Esophagus squamous epithelium (tissue), 5 donors: ENCODE data around the gene SHISA5. TPM values are rescaled to one million over a fixed set of nuclear protein-coding genes. Genes with fewer than 3 reads are reported as not detected.
A peak's percentile ranks its signal among the peaks of the same experiment; 100 is the strongest.

ENCODE experiments used
- DNase-seq: peaks from one replicate; lab custom pipeline; 2025; lab: John Stamatoyannopoulos, UW
- H3K27ac ChIP-seq, 4 donors: fragments of 200-600 bp; sonication (generic); one replicate each; pipeline ENCODE4 v1.5.1; 2016 to 2019; ENCODE audit warnings: mild to moderate bottlenecking in 1 of 4
- H3K27me3 ChIP-seq, 4 donors: fragments of 200-600 bp; sonication (generic); 1 replicate in 3 of 4; 2 replicates in 1 of 4; pipeline versions ENCODE4 v1.5.1 to v1.6.0; 2017 to 2021; ENCODE audit warnings: antibody characterized with exemption in 1 of 4
- H3K36me3 ChIP-seq, 3 donors: fragments of 200-600 bp; sonication (generic); one replicate each; pipeline ENCODE4 v1.5.1; 2016 to 2019
- H3K4me1 ChIP-seq, 3 donors: fragments of 200-600 bp; sonication (generic); one replicate each; pipeline ENCODE4 v1.5.1; 2017 to 2019
- H3K4me3 ChIP-seq, 4 donors: fragments of 200-600 bp; sonication (generic); 1 replicate in 3 of 4; 2 replicates in 1 of 4; pipeline ENCODE4 v1.5.1; 2016 to 2019; ENCODE audit warnings: mild to moderate bottlenecking in 2 of 4, moderate library complexity in 1 of 4
- H3K9me3 ChIP-seq, 3 donors: fragments of 200-600 bp; sonication (generic); one replicate each; pipeline ENCODE4 v1.5.1; 2016 to 2019
- CTCF ChIP-seq, 6 experiments: fragments of 450-650 bp in 4 of 6; fragments of 200-600 bp in 2 of 6; sonication (generic) in 2 of 6; IDR thresholded peaks; one replicate each; pipeline ENCODE4 v1.5.1; 2016 to 2019; ENCODE audit warnings: antibody characterized with exemption in 6 of 6, mild to moderate bottlenecking in 4 of 6, moderate library complexity in 4 of 6
- POLR2A ChIP-seq, 4 donors: fragments of 450-650 bp; IDR thresholded peaks; one replicate each; pipeline ENCODE4 v1.6.1; 2017; ENCODE audit warnings: antibody characterized with exemption in 4 of 4, mild to moderate bottlenecking in 4 of 4, moderate library complexity in 3 of 4
- WGBS, 2 donors: methylation state at CpG; one replicate each; pipeline ENCODE4 v1.1.5; 2018; 5-methylcytosine and 5-hydroxymethylcytosine counted together
- intact Hi-C: fragments of 100-400 bp; cut with DNase I; formaldehyde crosslinking; loops from one replicate; pipeline ENCODE4 v1.15.0; 2022
- total RNA-seq, 4 donors: library from RNA; depleted of rRNA; stranded (reverse); fragments of >200 nt; gene quantifications; one replicate each; pipeline ENCODE4 v1.1.0, GENCODE V29; 2016
- donor health status: DM: yes; HTN: yes; CAD: no.

SHISA5 gene
- total RNA-seq, 4 donors from 2014 or later: 71.8 to 138 (median 115) TPM

- 61 to 80% methylated on average over 3 to 14 of the region's 29 CpGs for WGBS, 2 donors
- DNase-seq: no peak
- no peaks in the 10 kb centered on the region for H3K9me3 ChIP-seq
- peaks cover 12 to 45% (median 20%) of the 10 kb centered on the region in 3 donors for H3K36me3 ChIP-seq
- H3K27ac ChIP-seq: peak overlapping the region; percentile 91 to 100 (median 99)
- TF ChIP-seq POLR2A (IDR thresholded peaks at IDR 0.05) (no peak), CTCF (IDR thresholded peaks at IDR 0.05) (no peak)
- intact Hi-C loops: loop anchor here (5.0 kb wide), 1 partner anchor 33 kb away; the partner anchor contains the start of gene SHISA5
- no peak overlapping the region for H3K4me3 ChIP-seq
- no peaks in the 10 kb centered on the region for H3K27me3 ChIP-seq
- H3K4me1 ChIP-seq: peaks cover 73 to 99% (median 78%) of the 10 kb centered on the region in 3 donors
Measured at GRCh38 chr3:48469046-48469915, 34.7 kb downstream of the SHISA5 start.

- Histone ChIP-seq H3K36me3 (peaks cover 20 to 55% (median 20%) of the 10 kb centered on the region in 3 donors), H3K9me3 (no peaks in the 10 kb centered on the region), H3K27me3 (no peaks in the 10 kb centered on the region), H3K4me3 (peak overlapping the region in 1 of 4 donors; percentile 75), H3K4me1 (peaks cover 70 to 90% (median 73%) of the 10 kb centered on the region in 3 donors), H3K27ac (peak overlapping the region; percentile 91 to 100 (median 99))
- intact Hi-C loops: loop anchor here (5.0 kb wide), 1 partner anchor 34 kb away; the partner anchor contains the start of gene SHISA5
- TF ChIP-seq POLR2A (IDR thresholded peaks at IDR 0.05) (no peak), CTCF (IDR thresholded peaks at IDR 0.05) (no peak)
- WGBS, 2 donors: 48 to 50% methylated on average over 1 to 4 of the region's 8 CpGs
- DNase-seq: no peak
Measured at GRCh38 chr3:48468329-48468731, 35.6 kb downstream of the SHISA5 start.

- TF ChIP-seq CTCF (IDR thresholded peaks at IDR 0.05) (no peak), POLR2A (IDR thresholded peaks at IDR 0.05) (no peak)
- WGBS, 2 donors: 36 to 46% methylated on average over 5 of the region's 7 CpGs
- H3K27me3 ChIP-seq: no peaks in the 10 kb centered on the region
- H3K9me3 ChIP-seq: no peaks in the 10 kb centered on the region
- peak overlapping the region in 3 of 4 donors; percentile 51 to 75 (median 53) for H3K4me3 ChIP-seq
- H3K27ac ChIP-seq: peak overlapping the region; percentile 91 to 100 (median 99)
- H3K4me1 ChIP-seq: peaks cover 67 to 84% (median 70%) of the 10 kb centered on the region in 3 donors
- H3K36me3 ChIP-seq: peaks cover 20 to 60% (median 20%) of the 10 kb centered on the region in 3 donors
- no peak for DNase-seq
- intact Hi-C loops: loop anchor here (5.0 kb wide), 1 partner anchor 35 kb away; the partner anchor contains the start of gene SHISA5
Measured at GRCh38 chr3:48467473-48468267, 36.3 kb downstream of the SHISA5 start.

GRCh38 chr3:48467110-48467454 is 36.9 kb downstream of the SHISA5 start:
- H3K27me3 ChIP-seq: no peaks in the 10 kb centered on the region
- H3K36me3 ChIP-seq: peaks cover 20 to 64% (median 20%) of the 10 kb centered on the region in 3 donors
- peak overlapping the region; percentile 91 to 100 (median 99) for H3K27ac ChIP-seq
- WGBS, 2 donors: 27 to 40% methylated on average over 1 to 2 of the region's 9 CpGs
- no peaks in the 10 kb centered on the region for H3K9me3 ChIP-seq
- TF ChIP-seq CTCF (IDR thresholded peaks at IDR 0.05) (no peak), POLR2A (IDR thresholded peaks at IDR 0.05) (no peak)
- DNase-seq: no peak
- peak overlapping the region; percentile 37 to 75 (median 52) for H3K4me3 ChIP-seq
- intact Hi-C loops: loop anchor here (5.0 kb wide), 1 partner anchor 35 kb away; the partner anchor contains the start of gene SHISA5
- H3K4me1 ChIP-seq: peaks cover 65 to 78% (median 68%) of the 10 kb centered on the region in 3 donors
